Glomerular visceral epithelial cell (primary cell): ENCODE measurements around the gene COBL.
"Not testable (repeated sequence)": the region's sequence is repeated elsewhere in the genome, so short reads cannot be mapped to it uniquely, and the experiment has no call there.

Experiments used
- DNase-seq: peaks from one replicate; pipeline ENCODE4 v3.0.0-alpha.2; 2016; ENCODE audit errors: extremely low spot score

The COBL gene

DNA sequence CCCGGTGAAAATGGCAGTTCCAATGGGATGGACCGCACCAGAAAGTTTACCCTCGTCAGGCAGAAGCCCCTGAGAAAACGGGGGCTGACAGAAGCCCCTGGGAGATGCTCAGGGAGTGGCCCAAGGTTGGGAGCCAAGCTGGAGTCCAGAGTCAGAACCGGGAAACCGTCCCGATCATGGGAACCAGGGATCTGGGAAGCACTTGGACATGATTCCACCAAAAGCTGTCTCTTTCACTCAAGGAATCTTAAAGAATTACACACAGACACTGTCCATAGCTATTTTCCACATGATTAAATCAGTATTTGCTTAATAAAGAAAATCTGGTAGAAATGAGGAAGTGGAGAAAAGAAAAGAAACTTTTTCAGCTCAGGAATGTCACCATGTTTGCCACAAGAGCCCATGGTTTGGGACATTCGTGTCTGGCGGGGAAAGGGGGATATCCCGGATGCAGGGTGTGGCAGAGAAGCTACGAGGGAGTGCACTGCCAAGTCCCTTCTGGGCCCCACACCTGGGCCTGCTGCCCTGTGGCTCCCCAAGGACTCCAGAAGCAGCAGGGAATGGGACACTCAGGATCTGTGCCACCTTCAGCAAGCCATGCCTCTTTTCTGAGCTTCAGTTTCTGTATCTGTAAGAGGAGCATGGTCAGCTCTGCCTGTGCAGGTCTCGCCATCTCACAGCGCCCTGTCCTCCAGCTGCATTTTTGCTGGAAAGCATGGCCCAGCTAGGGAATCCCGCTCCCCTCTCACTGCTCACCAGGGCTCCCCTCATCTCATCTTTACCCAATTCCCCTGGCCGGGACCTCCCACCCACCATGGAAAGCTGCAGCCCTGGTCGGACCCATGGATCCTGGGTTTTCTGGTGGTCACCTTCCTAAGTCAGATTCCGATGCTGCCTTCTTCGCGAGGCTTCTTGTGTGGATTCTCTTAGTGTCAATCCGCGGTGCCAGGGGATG lies 308.8 kb downstream of the COBL start:
- no peak for DNase-seq

DNA sequence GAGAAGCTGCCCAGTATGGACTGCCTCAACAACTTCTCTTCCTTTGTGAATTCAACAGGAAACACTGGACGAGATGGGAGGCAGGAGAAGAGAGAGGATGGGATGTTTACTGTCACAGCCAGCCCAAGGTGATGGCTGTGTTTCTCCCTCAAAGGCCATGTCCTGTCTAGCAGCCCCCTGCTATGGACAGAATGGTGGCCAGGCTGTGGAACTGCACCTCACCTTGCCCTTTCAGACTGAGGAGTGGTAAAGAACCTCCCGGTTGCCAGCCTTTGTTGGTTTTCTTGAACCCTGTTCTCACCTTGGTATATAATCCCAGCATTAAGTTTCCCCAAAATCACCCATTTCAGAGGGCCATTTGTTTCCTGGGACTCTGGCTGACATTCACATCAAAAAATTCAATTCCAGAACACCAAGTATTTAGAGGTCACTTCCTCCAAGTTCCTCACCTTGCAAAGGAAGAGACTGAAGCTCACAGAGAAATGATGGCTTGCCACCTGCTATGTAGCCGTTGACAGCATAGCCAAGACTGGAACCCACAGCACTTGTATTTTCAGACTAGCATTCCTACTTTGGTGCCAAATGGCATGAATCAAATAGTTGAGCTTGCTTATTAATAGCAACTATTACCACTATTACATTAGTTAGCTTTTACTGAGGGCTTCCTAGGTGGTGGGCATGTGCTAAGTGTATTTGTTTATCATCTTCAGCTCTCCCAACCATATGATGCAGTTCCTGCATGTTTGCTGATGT lies 309.9 kb downstream of the COBL start:
- DNase-seq = no peak

DNA sequence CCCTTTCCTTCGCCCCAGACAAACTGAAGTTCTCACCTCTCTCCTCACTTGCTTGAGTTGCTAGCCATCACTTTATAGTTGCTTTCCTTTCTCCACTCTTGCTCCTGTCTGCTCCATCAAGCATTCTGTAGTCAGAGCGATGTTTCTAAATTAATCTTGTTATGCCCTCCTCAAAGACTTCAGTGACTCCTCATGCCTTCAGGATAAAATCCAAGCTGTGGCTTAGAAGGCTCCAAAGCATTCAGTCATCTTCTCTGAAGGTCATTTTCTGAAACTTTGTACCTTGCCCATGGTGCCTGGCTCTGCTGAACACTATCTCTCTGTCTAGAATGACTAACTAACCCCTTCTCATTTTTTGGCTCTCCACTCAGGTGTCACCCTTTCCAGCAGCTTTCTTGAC lies 311.5 kb downstream of the COBL start:
- DNase-seq = no peak

DNA sequence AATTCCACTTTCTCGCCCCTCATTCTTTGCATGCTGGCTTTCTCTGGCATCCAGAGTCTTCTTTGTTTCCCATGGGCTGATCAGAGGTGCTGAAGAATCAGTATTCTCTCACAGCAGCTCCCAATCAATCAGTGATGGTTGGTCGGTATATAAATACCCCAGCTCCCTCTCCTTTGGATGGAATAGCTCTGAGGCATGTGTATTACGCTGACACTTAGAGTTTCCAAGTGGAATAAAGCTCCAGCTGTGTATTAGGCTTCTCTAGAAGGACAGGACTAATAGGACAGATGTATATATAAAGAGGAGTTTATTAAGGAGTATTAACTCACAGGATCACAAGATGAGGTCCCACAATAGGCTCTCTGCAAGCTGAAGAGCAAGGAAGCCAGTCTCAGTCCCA lies 315.7 kb downstream of the COBL start:
- DNase-seq = no peak

DNA sequence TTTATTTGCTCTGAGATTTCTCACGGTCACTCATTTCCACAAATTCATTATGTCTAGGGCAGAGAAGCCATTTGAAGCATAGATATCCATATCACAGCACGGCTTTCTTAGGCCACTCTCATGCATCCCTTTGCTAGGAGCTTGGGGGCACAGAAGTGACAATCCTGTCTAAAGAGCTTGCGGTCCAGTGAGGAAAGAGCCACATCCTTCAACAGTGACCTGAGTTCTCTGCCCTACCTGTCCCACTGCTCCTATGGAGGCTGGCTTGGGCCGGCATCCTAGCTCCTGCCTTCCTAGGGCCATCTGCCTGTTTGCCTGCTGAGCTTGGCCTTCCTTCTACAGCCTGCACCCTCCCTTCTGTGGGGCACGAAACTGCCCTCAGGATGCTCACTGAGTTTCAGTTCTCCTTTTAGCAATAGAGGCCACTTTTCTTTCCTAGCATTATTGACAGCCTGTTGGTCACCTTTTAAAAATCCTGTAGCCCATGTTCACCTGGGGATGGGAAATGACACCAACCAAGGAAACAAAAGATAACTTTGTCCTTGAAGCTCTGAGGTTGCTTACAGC lies 321.8 kb downstream of the COBL start:
- DNase-seq = no peak

DNA sequence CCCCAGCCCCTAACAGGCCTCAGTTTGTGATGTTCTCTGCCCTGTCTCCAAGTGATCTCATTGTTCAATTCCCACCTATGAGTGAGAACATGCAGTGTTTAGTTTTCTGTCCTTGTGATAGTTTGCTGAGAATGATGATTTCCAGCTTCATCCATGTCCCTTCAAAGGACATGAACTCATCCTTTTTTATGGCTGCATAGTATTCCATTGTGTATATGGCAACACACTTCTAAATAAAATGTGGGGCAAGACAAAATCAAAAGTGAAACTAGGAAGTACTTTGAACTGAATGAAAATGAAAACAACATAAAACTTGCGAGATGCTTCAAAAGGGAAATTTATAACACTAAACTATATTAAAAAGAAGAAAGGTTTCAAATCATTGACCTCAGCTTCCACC lies 326.4 kb downstream of the COBL start:
- DNase-seq = not testable (repeated sequence)

DNA sequence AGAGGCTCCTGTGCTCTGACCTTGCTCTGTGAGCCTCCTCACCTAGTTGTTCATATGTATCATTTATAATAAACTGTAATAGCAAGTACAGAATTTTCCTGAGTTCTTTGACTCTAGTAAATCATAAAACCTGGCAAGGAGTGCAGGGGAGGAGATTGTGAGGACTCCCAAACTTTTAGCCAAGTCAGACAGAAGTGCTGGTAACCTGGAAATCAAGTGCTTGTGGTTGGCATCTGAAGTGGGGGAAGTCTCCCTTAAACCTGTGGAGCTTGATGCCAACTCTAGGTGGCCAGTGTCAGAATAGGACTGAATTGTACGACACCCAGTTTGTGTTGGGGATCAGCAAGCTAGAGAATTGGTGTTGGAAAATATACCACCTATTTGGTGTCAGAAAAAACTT lies 327.6 kb downstream of the COBL start:
- no peak for DNase-seq

DNA sequence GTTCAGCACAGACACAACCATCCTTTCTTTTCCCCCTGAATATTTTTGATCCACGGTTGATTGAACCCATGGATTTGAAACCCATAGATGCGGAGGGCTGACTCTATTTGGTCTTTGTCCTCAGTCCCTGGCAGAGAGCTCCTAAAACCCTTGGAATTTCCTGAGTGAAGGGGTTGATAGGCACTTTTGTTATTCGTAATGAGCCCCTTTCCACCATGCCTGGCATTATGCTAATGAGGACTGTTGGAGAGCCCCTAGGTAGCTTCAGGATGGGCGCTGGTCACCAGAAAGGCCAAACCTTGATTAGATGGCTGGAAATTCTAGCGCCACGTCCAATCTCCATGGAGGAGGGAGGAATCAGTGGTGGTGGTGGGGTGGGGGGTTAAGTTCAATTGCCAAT lies 328.1 kb downstream of the COBL start:
- no peak for DNase-seq

DNA sequence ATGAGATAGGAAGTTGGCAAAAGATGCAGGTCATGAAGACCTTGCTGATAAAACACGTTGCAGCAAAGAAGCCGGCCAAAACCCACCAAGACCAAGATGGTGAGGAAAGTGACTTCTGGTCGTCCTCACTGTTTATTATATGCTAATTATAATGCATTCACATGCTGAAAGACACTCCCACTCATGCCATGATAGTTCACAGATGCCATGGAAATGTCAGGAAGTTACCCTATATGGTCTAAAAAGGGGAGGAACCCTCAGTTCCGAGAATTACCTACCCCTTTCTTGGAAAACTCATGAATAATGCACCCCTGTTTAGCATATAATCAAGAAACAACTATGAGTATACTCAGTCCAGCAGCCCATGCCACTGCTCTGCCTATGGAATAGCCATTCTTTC lies 331.5 kb downstream of the COBL start:
- DNase-seq = no peak

DNA sequence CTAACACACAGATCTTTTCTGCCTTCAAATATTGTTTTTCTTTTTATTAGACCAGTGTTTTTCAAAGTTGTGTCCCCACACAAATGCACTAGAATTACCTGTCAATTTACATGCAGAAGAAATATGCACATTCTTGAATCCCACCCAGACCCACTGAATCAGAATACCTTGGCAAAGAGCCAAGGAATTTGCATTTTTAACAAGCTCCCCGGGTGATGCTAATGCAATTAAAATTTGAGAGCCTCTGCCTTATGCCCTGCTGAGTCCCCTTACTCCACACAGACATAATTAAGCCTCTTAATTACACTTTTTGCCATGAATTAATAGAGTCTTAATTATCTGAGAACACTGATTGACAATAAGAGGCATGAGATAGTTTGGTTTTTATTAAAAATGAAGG lies 332.8 kb downstream of the COBL start:
- no peak for DNase-seq

DNA sequence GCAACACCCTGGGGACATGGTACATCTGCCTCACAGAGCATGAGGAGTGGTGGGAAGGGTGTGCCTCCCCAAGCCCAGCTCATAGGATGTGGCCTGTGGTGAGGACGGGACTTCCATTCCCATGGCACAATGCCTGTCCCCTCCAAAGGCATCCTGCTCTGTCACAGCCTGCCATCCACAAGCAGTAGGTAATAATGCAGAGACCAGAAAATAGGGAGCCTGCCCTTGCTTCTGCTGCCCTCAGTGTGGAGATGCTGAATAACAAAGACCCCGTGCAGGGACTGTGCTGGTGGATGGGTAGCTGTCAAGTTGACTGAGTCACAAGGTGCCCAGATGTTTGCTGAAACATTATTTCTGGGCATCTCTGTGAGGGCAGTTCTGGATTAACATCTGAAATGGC lies 334.0 kb downstream of the COBL start:
- DNase-seq = no peak

DNA sequence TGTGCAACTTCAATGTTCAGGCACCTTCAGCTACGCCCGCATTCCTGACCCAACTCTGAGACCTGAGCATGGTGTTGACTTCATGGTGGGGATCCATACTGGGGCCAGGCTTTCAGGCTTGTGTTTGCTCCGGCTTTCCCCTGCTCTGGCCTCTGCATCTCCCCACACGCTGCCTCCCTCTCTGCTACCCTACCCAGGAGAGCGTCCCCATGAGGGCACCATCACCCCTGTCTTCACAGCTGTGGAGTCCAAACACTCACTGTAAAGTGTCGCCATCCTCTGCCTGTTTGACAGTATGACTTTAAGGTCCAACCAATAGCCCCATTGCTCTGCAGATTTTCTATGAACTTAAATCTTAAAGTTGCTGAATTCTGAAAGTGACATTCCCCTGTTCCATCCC lies 334.9 kb downstream of the COBL start:
- no peak for DNase-seq

DNA sequence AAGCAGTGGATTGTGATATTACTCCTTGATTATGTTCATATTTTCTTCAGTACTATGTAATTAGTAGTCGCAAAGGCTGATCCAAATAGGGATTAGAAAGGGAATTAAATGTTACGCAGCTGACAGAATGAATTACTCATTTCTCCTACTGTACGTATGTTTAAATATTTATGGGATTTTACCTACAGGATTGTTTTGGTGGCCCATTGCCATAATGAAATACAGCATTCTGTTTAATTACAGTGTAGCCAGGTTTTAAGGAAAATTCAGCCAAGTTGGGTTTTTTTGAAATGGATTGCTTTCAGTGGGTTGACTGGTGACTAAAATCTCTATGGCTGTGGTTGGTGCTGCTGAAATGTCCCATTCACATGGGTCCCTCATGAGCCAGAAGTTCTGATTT lies 336.2 kb downstream of the COBL start:
- DNase-seq = no peak

DNA sequence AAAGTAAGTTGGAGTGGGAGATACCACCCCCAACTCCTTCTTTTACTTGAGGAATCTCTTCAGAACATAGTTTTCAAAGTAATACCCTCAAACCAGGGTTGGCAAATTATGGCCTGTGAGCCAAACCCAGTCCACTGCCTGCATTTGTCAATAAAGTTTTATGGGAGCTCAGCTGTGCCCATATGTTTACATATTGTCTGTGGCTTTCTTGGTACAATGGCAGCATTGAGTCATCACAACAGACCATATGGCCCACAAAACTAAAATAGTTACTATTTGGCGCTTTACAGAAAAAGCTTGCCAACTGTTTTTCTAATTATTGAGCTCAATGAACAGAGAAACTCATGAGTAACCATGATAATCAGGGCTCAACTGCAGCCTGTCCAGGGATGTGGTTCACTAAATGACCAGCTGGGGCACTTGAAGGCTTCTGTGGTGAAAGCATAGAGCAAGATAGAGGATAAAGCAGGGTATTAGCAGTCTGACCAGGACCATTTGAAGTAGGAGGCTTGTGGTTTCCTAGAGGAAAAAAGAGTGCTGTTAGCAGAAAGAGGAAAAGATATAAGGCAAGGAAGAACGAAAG lies 337.9 kb downstream of the COBL start:
- peak; percentile 20 for DNase-seq

DNA sequence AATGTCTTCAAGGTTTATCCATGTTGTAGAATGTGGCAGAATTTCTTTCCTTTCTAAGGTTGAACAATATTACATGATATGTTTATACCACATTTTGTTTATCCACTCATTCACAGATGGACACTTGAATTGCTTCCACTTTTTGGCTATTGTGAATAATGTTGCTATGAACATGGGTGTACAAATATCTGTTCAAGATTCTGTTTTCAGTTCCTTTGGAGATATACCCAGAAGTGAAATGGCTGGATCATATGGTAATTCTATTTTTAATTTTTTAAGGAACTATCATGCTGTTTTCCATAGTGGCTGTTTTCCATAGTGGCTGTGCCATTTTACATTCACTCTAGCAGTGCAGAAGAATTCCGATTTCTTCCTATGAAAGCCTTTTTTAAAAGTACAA lies 339.2 kb downstream of the COBL start:
- no peak for DNase-seq

DNA sequence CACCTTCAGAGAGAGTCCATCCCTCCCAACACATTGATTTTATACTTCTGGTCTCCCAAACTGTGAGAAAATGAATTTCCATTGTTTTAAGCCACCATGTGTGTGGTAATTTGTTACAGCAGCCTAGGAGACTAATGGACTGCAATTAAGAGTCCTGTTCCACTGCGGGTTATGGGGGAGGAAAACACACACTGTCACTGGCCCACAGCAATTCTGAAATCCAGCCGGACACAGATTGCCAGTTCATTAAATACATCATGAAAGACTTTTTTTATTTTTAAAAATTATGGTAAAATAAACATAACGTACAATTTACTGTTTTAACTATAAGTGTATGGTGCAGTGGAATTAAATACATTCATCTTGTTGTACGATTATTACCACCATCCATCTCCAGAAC lies 340.5 kb downstream of the COBL start:
- no peak for DNase-seq

DNA sequence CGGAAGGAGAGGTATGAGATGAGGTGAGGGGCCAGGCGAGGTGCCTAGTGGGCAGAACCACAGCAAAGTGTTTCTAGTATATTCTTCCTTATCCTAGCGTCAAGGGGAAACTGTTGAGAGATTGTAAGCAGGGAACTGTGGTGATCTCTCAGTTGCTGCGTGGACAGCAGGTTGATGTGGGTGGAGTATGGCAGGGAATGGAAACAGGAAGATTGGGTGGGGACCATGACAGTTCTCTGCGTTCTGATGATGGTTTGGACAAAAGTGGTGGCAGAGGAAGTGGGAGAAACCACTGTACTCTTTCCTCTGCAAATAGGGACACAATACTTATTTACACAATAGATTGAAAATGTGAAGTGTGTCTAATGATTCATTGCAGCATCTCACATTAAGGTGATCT lies 342.4 kb downstream of the COBL start:
- no peak for DNase-seq

DNA sequence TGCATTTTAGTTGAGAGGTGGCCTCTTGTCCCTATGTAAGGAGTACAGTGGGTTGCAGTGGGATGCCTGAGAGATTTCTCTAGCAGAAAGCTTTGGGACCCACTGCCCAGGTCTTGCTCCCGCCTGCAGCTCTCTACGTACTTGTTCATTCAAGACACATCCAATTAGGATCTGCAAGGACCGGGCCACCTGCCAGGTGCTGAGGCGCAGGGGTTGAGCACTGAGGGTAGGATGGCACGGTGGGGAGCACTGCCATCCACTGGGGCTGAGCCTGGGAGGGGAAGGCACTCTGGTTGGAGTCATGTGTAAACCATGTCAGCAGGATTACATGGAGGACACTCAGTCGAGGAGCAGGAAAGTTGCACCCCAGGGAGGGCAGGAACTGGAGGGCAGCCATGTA lies 342.8 kb downstream of the COBL start:
- no peak for DNase-seq

DNA sequence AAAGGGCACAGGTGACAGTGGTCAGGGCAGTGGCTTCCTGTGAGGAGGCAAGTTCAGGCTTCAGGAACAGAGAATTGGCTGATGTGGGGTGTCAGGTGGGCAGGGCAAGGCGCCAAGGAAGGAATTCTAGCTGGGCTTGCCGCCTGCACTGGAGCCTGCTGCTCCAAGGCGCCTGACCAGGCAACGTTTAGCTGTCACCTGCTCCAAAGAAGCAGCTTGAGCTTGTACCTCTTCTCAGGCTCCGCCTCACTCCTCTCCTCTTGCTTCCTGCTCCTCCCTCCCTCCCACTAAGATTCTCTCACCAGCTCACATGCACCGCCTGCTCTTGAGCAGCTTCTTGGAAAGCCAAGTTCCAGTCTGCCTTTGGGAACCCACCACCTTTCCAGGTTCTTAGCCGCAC lies 346.5 kb downstream of the COBL start:
- DNase-seq = no peak
